Measurements from ENCODE around the gene SULF2. TPM values are rescaled to one million over a fixed set of nuclear protein-coding genes. Genes with fewer than 3 reads are reported as not detected.

The SULF2 gene
- total and polyA plus RNA-seq, 4 donors, result 8.1 to 25.4 (median 12.0) TPM

GRCh38 chr20:47618479-47618878, 166.8 kb downstream of the SULF2 start (continued):
- no peak for TF ChIP-seq YY1 (IDR thresholded peaks at IDR 0.05)
- no peak for TF ChIP-seq ZBTB33 (IDR thresholded peaks at IDR 0.05)
- TF ChIP-seq SP1 (IDR thresholded peaks at IDR 0.05), result no peak
- no peak for TF ChIP-seq GABPA (IDR thresholded peaks at IDR 0.05 in 1 of 2, conservative IDR thresholded peaks at IDR 0.05 in 1 of 2)

- no peak overlapping the region for H3K27ac ChIP-seq (ENCODE audit: low read depth in 1 of 2, low read length in 2 of 2)
- H3K9ac ChIP-seq (ENCODE audit: low read depth in 1 of 2, low read length in 2 of 2), result no peak overlapping the region
- H3K4me1 ChIP-seq (ENCODE audit: control insufficient read depth in 4 of 4, insufficient read depth in 4 of 4, low read length in 3 of 4), result peaks cover 0 to 2% (median 0%) of the 10 kb centered on the region in 4 donors
Observed at GRCh38 chr20:47614703-47615309, 170.5 kb downstream of the SULF2 start.

GRCh38 chr20:47612670-47613069, 172.6 kb downstream of the SULF2 start:
- TF ChIP-seq CTCF (IDR thresholded peaks at IDR 0.05; ENCODE audit: low read depth, low read length, missing input control) (no peak), NR2F2 (IDR thresholded peaks at IDR 0.05) (no peak), FOXA1 (IDR thresholded peaks at IDR 0.05) (no peak), HNF4A (conservative IDR thresholded peaks at IDR 0.05) (no peak), FOXA2 (IDR thresholded peaks at IDR 0.05) (no peak), TAF1 (conservative IDR thresholded peaks at IDR 0.05) (no peak), JUND (IDR thresholded peaks at IDR 0.05) (no peak), SP1 (IDR thresholded peaks at IDR 0.05) (no peak), ATF3 (IDR thresholded peaks at IDR 0.05) (no peak), HNF4G (IDR thresholded peaks at IDR 0.05) (no peak), RXRA (IDR thresholded peaks at IDR 0.05) (no peak), GABPA (IDR thresholded peaks at IDR 0.05 in 1 of 2, conservative IDR thresholded peaks at IDR 0.05 in 1 of 2) (no peak), MAX (IDR thresholded peaks at IDR 0.05) (no peak), YY1 (IDR thresholded peaks at IDR 0.05) (no peak)
- H3K36me3 ChIP-seq (ENCODE audit: control insufficient read depth in 4 of 4, insufficient read depth in 3 of 4, low read depth in 1 of 4, low read length in 3 of 4), result no peaks in the 10 kb centered on the region
- no peak overlapping the region for H3K27ac ChIP-seq (ENCODE audit: low read depth in 1 of 2, low read length in 2 of 2)
- H3K4me3 ChIP-seq (ENCODE audit: low read depth in 1 of 3, low read length in 3 of 3), result no peak overlapping the region
- no peaks in the 10 kb centered on the region for H3K27me3 ChIP-seq (ENCODE audit: control insufficient read depth in 4 of 4, insufficient read depth in 4 of 4, low read length in 3 of 4)
- no peak overlapping the region for H3K9ac ChIP-seq (ENCODE audit: low read depth in 1 of 2, low read length in 2 of 2)
- H3K4me1 ChIP-seq (ENCODE audit: control insufficient read depth in 4 of 4, insufficient read depth in 4 of 4, low read length in 3 of 4), result peaks cover 0 to 2% (median 0%) of the 10 kb centered on the region in 4 donors
- WGBS, result 96% methylated on average over 2 of the region's 2 CpGs
- H3K9me3 ChIP-seq (ENCODE audit: control insufficient read depth in 4 of 4, low read length in 3 of 4), result no peaks in the 10 kb centered on the region
- DNase-seq (ENCODE audit: low spot score), result no peak

More at GRCh38 chr20:47614703-47615309, 170.5 kb downstream of the SULF2 start:
- H3K9me3 ChIP-seq (ENCODE audit: control insufficient read depth in 4 of 4, low read length in 3 of 4), result no peaks in the 10 kb centered on the region
- no peak for DNase-seq (ENCODE audit: low spot score)
- WGBS, result 98% methylated on average over 2 of the region's 2 CpGs
- TF ChIP-seq FOXA2 (IDR thresholded peaks at IDR 0.05) (no peak), SP1 (IDR thresholded peaks at IDR 0.05) (no peak), ATF3 (IDR thresholded peaks at IDR 0.05) (no peak), YY1 (IDR thresholded peaks at IDR 0.05) (no peak), REST (IDR thresholded peaks at IDR 0.05) (no peak), GABPA (IDR thresholded peaks at IDR 0.05 in 1 of 2, conservative IDR thresholded peaks at IDR 0.05 in 1 of 2) (no peak), HNF4A (conservative IDR thresholded peaks at IDR 0.05) (no peak), HNF4G (IDR thresholded peaks at IDR 0.05) (no peak)
- H3K36me3 ChIP-seq (ENCODE audit: control insufficient read depth in 4 of 4, insufficient read depth in 3 of 4, low read depth in 1 of 4, low read length in 3 of 4), result no peaks in the 10 kb centered on the region
- H3K4me3 ChIP-seq (ENCODE audit: low read depth in 1 of 3, low read length in 3 of 3), result no peak overlapping the region
- H3K27me3 ChIP-seq (ENCODE audit: control insufficient read depth in 4 of 4, insufficient read depth in 4 of 4, low read length in 3 of 4), result no peaks in the 10 kb centered on the region
